ENCODE measurements around the gene HAGHL. TPM values are rescaled to one million over a fixed set of nuclear protein-coding genes. Genes with fewer than 3 reads are reported as not detected.
"Not testable (repeated sequence)": the region's sequence is repeated elsewhere in the genome, so short reads cannot be mapped to it uniquely, and the experiment has no call there.

Gene HAGHL
- total and polyA plus RNA-seq, 4 donors = 7.4 to 51.1 (median 31.8) TPM

DNA sequence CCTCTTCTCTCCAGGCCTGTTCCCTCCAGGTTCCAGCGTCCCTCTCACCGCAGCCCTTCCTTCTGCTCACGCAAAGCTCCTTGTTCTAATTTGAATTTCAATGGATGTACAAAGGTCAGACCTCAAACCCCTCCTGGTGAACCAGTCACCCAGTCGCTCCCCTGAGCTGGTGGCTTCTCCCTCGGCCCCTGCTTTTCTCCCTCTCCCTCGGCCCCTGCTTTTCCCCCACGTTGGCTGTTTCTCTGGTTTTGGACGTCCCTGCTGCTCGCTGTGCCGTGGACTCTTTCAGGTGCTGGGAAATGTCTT, 25.1 kb downstream of the HAGHL start:
- Histone ChIP-seq H3K27ac (ENCODE audit: low read depth, low read length) (no peak overlapping the region), H3K4me3 (ENCODE audit: low read depth, low read length) (no peak overlapping the region), H3K9me3 (ENCODE audit: control insufficient read depth, insufficient read depth, low read length) (no peaks in the 10 kb centered on the region), H3K27me3 (ENCODE audit: control insufficient read depth, insufficient read depth, low read length) (peaks cover 9% of the 10 kb centered on the region), H3K4me1 (ENCODE audit: control insufficient read depth, insufficient read depth, low read length) (peaks cover 5% of the 10 kb centered on the region), H3K36me3 (ENCODE audit: control insufficient read depth, insufficient read depth, low read length) (no peaks in the 10 kb centered on the region)
- DNase-seq (ENCODE audit: low read depth in 4 of 6, low spot score in 6 of 6) = no peak
- 6% methylated on average over 4 of the region's 10 CpGs for WGBS (ENCODE audit: insufficient coverage)

DNA sequence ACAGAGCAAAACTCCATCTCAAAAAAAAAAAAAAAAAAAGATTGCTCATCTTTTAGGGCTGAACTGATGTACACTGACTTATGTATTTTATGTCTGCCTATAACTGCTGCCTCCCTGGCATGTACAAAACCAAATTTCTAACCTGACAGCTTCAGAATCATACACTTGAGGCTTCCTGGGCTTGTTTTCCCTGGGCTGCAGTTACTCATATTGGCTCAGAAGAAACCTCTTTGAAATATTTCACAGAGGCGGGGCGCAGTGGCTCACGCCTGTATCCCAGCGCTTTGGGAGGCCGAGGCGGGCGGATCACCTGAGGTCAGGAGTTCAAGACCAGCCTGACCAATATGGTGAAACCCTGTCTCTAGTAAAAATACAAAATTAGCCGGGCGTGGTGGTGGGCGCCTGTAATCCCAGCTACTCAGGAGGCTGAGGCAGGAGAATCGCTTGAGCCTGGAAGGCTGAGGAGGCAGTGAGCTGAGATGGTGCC, 27.3 kb downstream of the HAGHL start:
- H3K9me3 ChIP-seq (ENCODE audit: control insufficient read depth, insufficient read depth, low read length); H3K27ac ChIP-seq (ENCODE audit: low read depth, low read length); H3K27me3 ChIP-seq (ENCODE audit: control insufficient read depth, insufficient read depth, low read length); DNase-seq (ENCODE audit: low read depth in 4 of 6, low spot score in 6 of 6); H3K4me1 ChIP-seq (ENCODE audit: control insufficient read depth, insufficient read depth, low read length); H3K36me3 ChIP-seq (ENCODE audit: control insufficient read depth, insufficient read depth, low read length); H3K4me3 ChIP-seq (ENCODE audit: low read depth, low read length): not testable (repeated sequence)
- 99% methylated on average over 9 of the region's 11 CpGs for WGBS (ENCODE audit: insufficient coverage)

DNA sequence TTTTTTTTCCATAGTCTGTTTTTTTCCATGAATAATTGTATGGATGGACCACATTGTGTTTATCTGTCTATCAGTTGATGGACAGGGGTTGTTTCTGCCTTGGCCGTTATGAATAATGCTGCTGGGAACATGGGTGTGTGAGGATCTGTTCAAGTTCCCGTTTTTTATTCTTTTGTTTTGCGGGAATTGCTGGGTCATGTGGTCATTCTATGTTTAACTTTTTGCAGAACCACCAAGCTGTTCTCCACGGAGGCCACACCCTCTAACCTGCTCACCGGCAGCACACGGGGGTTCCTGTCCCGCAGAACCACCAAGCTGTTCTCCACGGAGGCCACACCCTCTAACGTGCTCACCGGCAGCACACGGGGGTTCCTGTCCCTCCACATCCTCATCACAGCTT, 27.8 kb downstream of the HAGHL start:
- no peak for DNase-seq (ENCODE audit: low read depth in 4 of 6, low spot score in 6 of 6)
- Histone ChIP-seq H3K27me3 (ENCODE audit: control insufficient read depth, insufficient read depth, low read length) (peaks cover 9% of the 10 kb centered on the region), H3K9me3 (ENCODE audit: control insufficient read depth, insufficient read depth, low read length) (no peaks in the 10 kb centered on the region), H3K4me3 (ENCODE audit: low read depth, low read length) (no peak overlapping the region), H3K4me1 (ENCODE audit: control insufficient read depth, insufficient read depth, low read length) (peaks cover 5% of the 10 kb centered on the region), H3K36me3 (ENCODE audit: control insufficient read depth, insufficient read depth, low read length) (no peaks in the 10 kb centered on the region), H3K27ac (ENCODE audit: low read depth, low read length) (no peak overlapping the region)
- WGBS (ENCODE audit: insufficient coverage) = 82% methylated on average over 6 of the region's 11 CpGs

- no peaks in the 10 kb centered on the region for H3K36me3 ChIP-seq (ENCODE audit: control insufficient read depth, insufficient read depth, low read length)
- H3K4me1 ChIP-seq (ENCODE audit: control insufficient read depth, insufficient read depth, low read length) = peaks cover 5% of the 10 kb centered on the region
- H3K9me3 ChIP-seq (ENCODE audit: control insufficient read depth, insufficient read depth, low read length) = no peaks in the 10 kb centered on the region
- DNase-seq (ENCODE audit: low read depth in 4 of 6, low spot score in 6 of 6) = no peak
- WGBS (ENCODE audit: insufficient coverage) = 90% methylated on average over 2 of the region's 5 CpGs
- peaks cover 7% of the 10 kb centered on the region for H3K27me3 ChIP-seq (ENCODE audit: control insufficient read depth, insufficient read depth, low read length)
- no peak overlapping the region for H3K27ac ChIP-seq (ENCODE audit: low read depth, low read length)
- no peak overlapping the region for H3K4me3 ChIP-seq (ENCODE audit: low read depth, low read length)
These were observed 29.5 kb downstream of the HAGHL start for GRCh38 chr16:756428-756827.

DNA sequence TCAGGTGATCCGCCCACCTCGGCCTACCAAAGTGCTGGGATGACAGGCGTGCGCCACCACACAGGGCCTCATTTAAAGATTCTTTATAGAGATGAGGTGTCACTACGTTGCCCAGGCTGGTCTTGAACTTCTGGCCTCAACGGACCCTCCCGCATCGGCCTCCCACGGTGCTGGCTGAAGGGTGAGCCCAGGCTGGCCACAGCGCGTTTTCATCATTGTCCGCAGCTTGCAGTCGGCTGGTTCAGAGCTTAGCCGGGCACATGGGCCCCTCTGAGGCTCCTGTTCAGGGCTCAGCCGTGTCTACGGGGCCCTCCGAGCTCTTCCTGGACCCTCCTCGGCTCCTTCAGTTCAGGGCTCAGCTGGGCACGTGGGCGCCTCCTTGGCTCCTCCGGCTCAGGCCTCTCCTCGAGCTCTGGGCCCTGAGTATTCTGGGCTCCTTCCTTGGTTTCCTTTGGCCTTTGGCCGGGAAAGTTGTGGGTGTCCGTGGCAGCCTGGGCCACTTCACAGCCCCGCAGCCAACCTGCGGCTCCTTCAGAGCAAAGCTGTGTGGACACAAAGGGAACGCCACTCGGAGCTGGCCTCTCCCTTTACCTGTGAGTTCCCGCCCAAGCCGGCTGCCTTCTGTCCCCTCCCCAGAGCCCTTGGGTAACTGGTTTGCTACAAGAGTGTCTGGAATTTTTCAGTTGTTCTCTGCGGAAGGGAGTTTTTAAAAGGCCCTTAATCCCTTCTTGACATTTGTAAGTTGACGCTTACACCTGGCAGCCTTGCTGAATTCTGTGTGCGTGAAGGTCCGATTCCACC, 32.4 kb downstream of the HAGHL start:
- H3K4me1 ChIP-seq (ENCODE audit: control insufficient read depth, insufficient read depth, low read length) = no peaks in the 10 kb centered on the region
- H3K36me3 ChIP-seq (ENCODE audit: control insufficient read depth, insufficient read depth, low read length) = no peaks in the 10 kb centered on the region
- 84% methylated on average over 31 of the region's 34 CpGs for WGBS (ENCODE audit: insufficient coverage)
- no peak overlapping the region for H3K4me3 ChIP-seq (ENCODE audit: low read depth, low read length)
- no peaks in the 10 kb centered on the region for H3K27me3 ChIP-seq (ENCODE audit: control insufficient read depth, insufficient read depth, low read length)
- no peak for DNase-seq (ENCODE audit: low read depth in 4 of 6, low spot score in 6 of 6)
- H3K9me3 ChIP-seq (ENCODE audit: control insufficient read depth, insufficient read depth, low read length) = no peaks in the 10 kb centered on the region
- H3K27ac ChIP-seq (ENCODE audit: low read depth, low read length) = no peak overlapping the region

DNA sequence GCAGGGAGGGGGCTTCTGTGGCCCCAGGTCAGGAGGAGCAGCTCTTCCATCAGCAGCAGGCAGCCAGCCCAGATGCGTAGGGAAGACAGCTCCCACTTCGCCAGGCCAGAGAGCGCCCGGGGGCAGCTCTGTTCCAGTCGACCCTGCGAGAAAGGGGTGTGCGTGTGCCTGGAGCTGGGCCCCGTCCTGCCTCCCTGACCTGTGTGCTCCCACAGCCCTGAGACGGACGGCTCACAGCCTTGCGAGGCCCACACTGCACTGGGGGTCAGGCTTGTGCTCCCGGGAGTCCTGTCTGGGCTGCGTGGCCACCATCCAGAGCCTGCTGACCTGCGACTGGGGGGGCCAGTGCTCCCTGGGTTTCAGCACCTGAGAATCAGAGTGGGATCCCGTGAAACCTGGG, 33.2 kb downstream of the HAGHL start:
- Histone ChIP-seq H3K36me3 (ENCODE audit: control insufficient read depth, insufficient read depth, low read length) (no peaks in the 10 kb centered on the region), H3K9me3 (ENCODE audit: control insufficient read depth, insufficient read depth, low read length) (no peaks in the 10 kb centered on the region), H3K4me1 (ENCODE audit: control insufficient read depth, insufficient read depth, low read length) (no peaks in the 10 kb centered on the region), H3K27me3 (ENCODE audit: control insufficient read depth, insufficient read depth, low read length) (no peaks in the 10 kb centered on the region), H3K27ac (ENCODE audit: low read depth, low read length) (no peak overlapping the region), H3K4me3 (ENCODE audit: low read depth, low read length) (no peak overlapping the region)
- 81% methylated on average over 15 of the region's 15 CpGs for WGBS (ENCODE audit: insufficient coverage)
- DNase-seq (ENCODE audit: low read depth in 4 of 6, low spot score in 6 of 6) = no peak

GRCh38 chr16:760545-761343, 33.8 kb downstream of the HAGHL start, which contains the start of gene MSLN:
MSLN (plus strand) TSS chr16:760734; CDS start chr16:762681, 1,947 bp downstream.
- DNase-seq (ENCODE audit: low read depth in 4 of 6, low spot score in 6 of 6) = no peak
- Histone ChIP-seq H3K27me3 (ENCODE audit: control insufficient read depth, insufficient read depth, low read length) (no peaks in the 10 kb centered on the region), H3K36me3 (ENCODE audit: control insufficient read depth, insufficient read depth, low read length) (no peaks in the 10 kb centered on the region), H3K27ac (ENCODE audit: low read depth, low read length) (no peak within 1 kb of the TSS), H3K4me1 (ENCODE audit: control insufficient read depth, insufficient read depth, low read length) (no peaks in the 10 kb centered on the region), H3K9me3 (ENCODE audit: control insufficient read depth, insufficient read depth, low read length) (no peaks in the 10 kb centered on the region), H3K4me3 (ENCODE audit: low read depth, low read length) (no peak within 1 kb of the TSS)
- 71% methylated on average over 37 of the region's 37 CpGs for WGBS (ENCODE audit: insufficient coverage)

DNA sequence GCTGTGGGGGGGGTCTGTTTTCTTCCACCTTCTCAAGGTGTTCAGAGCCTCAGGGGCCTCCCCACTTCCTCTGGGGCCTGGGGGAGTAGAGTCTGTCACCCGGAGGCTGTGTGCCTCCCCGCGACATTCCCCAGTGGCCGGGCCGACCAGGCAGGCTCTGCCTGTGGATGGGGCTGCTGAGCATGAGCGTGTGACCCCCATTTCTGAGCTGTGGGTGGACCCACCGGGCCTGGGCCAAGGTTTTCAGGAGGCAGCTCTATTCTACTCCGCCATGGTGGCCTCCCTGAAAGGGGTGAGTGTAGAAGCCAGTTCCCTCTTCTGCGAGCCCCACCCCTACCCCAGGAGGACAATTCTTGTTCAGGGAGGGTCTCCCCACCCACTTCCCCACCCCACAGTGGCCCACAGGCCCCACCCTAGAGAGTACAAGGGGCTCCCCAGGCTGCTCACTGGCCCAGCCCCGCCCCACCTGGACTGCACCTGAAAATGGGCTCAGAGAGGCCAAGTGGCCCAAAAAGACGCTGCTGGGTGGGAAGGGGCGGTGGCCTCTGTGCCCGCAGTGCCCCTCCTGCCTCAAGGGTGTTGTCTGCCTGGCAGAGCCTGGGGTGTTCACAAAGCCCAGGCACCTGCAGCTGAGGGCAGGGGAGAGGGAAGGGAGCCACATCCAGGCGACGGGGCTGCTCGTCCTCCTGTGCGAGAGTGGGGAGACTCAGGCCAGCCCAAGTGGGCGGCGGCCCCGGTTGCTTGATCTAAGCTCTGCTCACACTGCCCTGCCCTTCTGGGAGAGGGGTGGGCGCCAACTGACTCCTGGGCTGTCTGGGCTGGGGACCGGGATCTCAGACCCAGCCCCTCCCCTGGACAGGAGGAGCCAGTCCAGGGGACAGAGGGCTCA, 35.0 kb downstream of the HAGHL start:
- H3K9me3 ChIP-seq (ENCODE audit: control insufficient read depth, insufficient read depth, low read length) = no peaks in the 10 kb centered on the region
- H3K4me1 ChIP-seq (ENCODE audit: control insufficient read depth, insufficient read depth, low read length) = no peaks in the 10 kb centered on the region
- DNase-seq (ENCODE audit: low read depth in 4 of 6, low spot score in 6 of 6) = no peak
- no peaks in the 10 kb centered on the region for H3K27me3 ChIP-seq (ENCODE audit: control insufficient read depth, insufficient read depth, low read length)
- H3K36me3 ChIP-seq (ENCODE audit: control insufficient read depth, insufficient read depth, low read length) = no peaks in the 10 kb centered on the region
- H3K4me3 ChIP-seq (ENCODE audit: low read depth, low read length) = no peak overlapping the region
- WGBS (ENCODE audit: insufficient coverage) = 58% methylated on average over 18 of the region's 22 CpGs
- no peak overlapping the region for H3K27ac ChIP-seq (ENCODE audit: low read depth, low read length)

DNA sequence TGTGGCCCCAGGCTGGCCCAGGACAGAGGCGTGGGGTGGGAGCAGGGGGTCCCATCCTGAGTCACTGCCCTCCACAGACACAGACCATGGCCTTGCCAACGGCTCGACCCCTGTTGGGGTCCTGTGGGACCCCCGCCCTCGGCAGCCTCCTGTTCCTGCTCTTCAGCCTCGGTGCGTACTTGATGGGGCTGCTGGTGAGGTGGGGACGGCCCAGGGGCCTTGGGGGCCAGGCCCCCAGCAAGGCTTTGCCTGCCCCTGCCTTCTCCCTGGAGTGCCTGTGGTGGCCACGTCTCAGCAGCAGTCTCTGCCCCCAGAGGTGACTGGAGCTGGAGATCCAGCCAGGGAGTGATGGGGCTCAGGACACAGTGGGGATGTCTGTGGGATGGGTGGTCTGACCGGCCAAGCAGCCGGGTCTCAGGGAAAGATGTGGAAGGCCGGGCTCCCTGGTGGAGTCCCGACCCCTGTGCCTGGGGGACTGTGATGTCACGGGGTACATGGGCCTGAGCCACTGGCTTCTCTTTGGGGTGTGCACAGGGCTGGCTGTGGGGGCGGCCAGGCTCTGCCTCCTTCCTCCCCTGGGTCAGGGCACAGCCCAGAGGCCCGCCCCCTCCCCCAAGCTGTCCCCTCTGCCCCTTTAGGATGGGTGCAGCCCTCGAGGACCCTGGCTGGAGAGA, 35.8 kb downstream of the HAGHL start:
- Histone ChIP-seq H3K27me3 (ENCODE audit: control insufficient read depth, insufficient read depth, low read length) (no peaks in the 10 kb centered on the region), H3K27ac (ENCODE audit: low read depth, low read length) (no peak overlapping the region), H3K9me3 (ENCODE audit: control insufficient read depth, insufficient read depth, low read length) (no peaks in the 10 kb centered on the region), H3K36me3 (ENCODE audit: control insufficient read depth, insufficient read depth, low read length) (no peaks in the 10 kb centered on the region), H3K4me3 (ENCODE audit: low read depth, low read length) (no peak overlapping the region), H3K4me1 (ENCODE audit: control insufficient read depth, insufficient read depth, low read length) (no peaks in the 10 kb centered on the region)
- DNase-seq (ENCODE audit: low read depth in 4 of 6, low spot score in 6 of 6) = no peak
- WGBS (ENCODE audit: insufficient coverage) = 75% methylated on average over 15 of the region's 17 CpGs

Measured in spinal cord (tissue), 10 donors.